Fibroblast of villous mesenchyme (primary cell): Measurements from ENCODE around the gene ATF7IP2. TPM values are rescaled to one million over a fixed set of nuclear protein-coding genes. Genes with fewer than 3 reads are reported as not detected.
"Not testable (repeated sequence)": the region's sequence is repeated elsewhere in the genome, so short reads cannot be mapped to it uniquely, and the experiment has no call there.

Experiments
- DNase-seq: peaks from one replicate; pipeline ENCODE4 v3.0.0-alpha.2; 2010; ENCODE audit warnings: low read depth
- H3K4me3 ChIP-seq: 2 replicates; pipeline ENCODE4 v1.5.1; 2011; ENCODE audit warnings: low read depth, mild to moderate bottlenecking, low read length
- CTCF ChIP-seq: IDR thresholded peaks from 2 replicates; pipeline ENCODE4 v1.5.1; 2012; ENCODE audit warnings: low read depth, mild to moderate bottlenecking, low read length; ENCODE audit not compliant: insufficient read depth
- total RNA-seq: library from RNA; depleted of rRNA; stranded (reverse); fragments of >200 nt; gene quantifications from 2 replicates; pipeline ENCODE4 v1.2.3, GENCODE V29; 2012

ATF7IP2 gene
- 4.8 and 6.5 TPM in 2 replicates for total RNA-seq

- TF ChIP-seq CTCF = no peak
- H3K4me3 ChIP-seq = peak within 1 kb of the TSS; percentile 65
- DNase-seq = peak; percentile 87
These were observed at the start of gene ATF7IP2 for GRCh38 chr16:10385725-10386516. ATF7IP2 (plus strand) TSS chr16:10386061; CDS start chr16:10430621, 44,560 bp downstream.

- H3K4me3 ChIP-seq = no peak overlapping the region
- peak; percentile 40 for DNase-seq
- no peak for TF ChIP-seq CTCF
These were observed 47.4 kb upstream of the ATF7IP2 start for GRCh38 chr16:10338426-10338825.

GRCh38 chr16:10339777-10340732, 45.8 kb upstream of the ATF7IP2 start:
- H3K4me3 ChIP-seq = no peak overlapping the region
- DNase-seq = no peak
- no peak for TF ChIP-seq CTCF

- H3K4me3 ChIP-seq = no peak overlapping the region
- peak; percentile 18 for DNase-seq
- TF ChIP-seq CTCF = no peak
These were observed 42.6 kb upstream of the ATF7IP2 start for GRCh38 chr16:10343124-10343760.

GRCh38 chr16:10344699-10345098, 41.2 kb upstream of the ATF7IP2 start:
- H3K4me3 ChIP-seq, DNase-seq: not testable (repeated sequence)

- no peak for DNase-seq
- TF ChIP-seq CTCF = no peak
- H3K4me3 ChIP-seq = no peak overlapping the region
These were observed 40.2 kb upstream of the ATF7IP2 start for GRCh38 chr16:10345629-10346028.

GRCh38 chr16:10349851-10350250, 36.0 kb upstream of the ATF7IP2 start:
- H3K4me3 ChIP-seq = no peak overlapping the region
- no peak for TF ChIP-seq CTCF
- no peak for DNase-seq
